HepG2 (cell line): ENCODE measurements around the gene SPTBN5. TPM values are rescaled to one million over a fixed set of nuclear protein-coding genes. Genes with fewer than 3 reads are reported as not detected.
A peak's percentile ranks its signal among the peaks of the same experiment; 100 is the strongest.

ENCODE experiments used
- ETV5 ChIP-seq: IDR thresholded peaks from 2 replicates; pipeline ENCODE4 v1.6.1; 2018; ENCODE audit warnings: missing biosample characterization, missing genetic modification reagents, inconsistent platforms, borderline replicate concordance
- IRF2 ChIP-seq: IDR thresholded peaks from 2 replicates; pipeline ENCODE4 v1.6.1; 2018; ENCODE audit warnings: missing genetic modification reagents, missing compliant biosample characterization
- MTF2 ChIP-seq: sonication (generic); formaldehyde crosslinking; IDR thresholded peaks from 2 replicates; pipeline ENCODE4 v1.5.0; 2020; ENCODE audit warnings: missing genetic modification reagents, borderline replicate concordance
- MXD1 ChIP-seq: sonication (generic); formaldehyde crosslinking; IDR thresholded peaks from 2 replicates; pipeline ENCODE4 v1.4.0; 2020; ENCODE audit warnings: mild to moderate bottlenecking, missing genetic modification reagents
- SAP130 ChIP-seq: IDR thresholded peaks from 2 replicates; pipeline ENCODE4 v1.6.1; 2016; ENCODE audit warnings: low read depth
- SMAD3 ChIP-seq: sonication (generic); formaldehyde crosslinking; IDR thresholded peaks from 2 replicates; pipeline ENCODE4 v1.4.0; 2020; ENCODE audit warnings: missing genetic modification reagents
- SMC3 ChIP-seq: IDR thresholded peaks from 2 replicates; pipeline ENCODE4 v1.6.1; 2011; ENCODE audit warnings: low read length, improper control_type of control experiment
- SRF ChIP-seq: IDR thresholded peaks from 2 replicates; pipeline ENCODE4 v1.6.1; 2011; ENCODE audit warnings: mild to moderate bottlenecking, low read depth, low read length, moderate library complexity
- ZNF318 ChIP-seq: sonication (generic); formaldehyde crosslinking; IDR thresholded peaks from 2 replicates; pipeline ENCODE4 v1.4.0; 2020; ENCODE audit warnings: mild to moderate bottlenecking, missing genetic modification reagents
- polyA plus RNA-seq, 8 experiments: library from polyadenylated mRNA; depleted of rRNA in 3 of 8; stranded (reverse) in 7 of 8; unstranded in 1 of 8; fragments of >200 nt; fragmentation: Illumina TruSeq in 4 of 8; extraction: Trizol in 4 of 8; gene quantifications; 2 replicates each; pipeline versions ENCODE4 v1.2.1 to v1.2.3, GENCODE V29; 2011 to 2016; ENCODE audit warnings: low read depth in 4 of 8, missing spikeins in 1 of 8, mixed read lengths in 1 of 8; ENCODE audit not compliant: insufficient read depth in 1 of 8
- total RNA-seq, 5 experiments: library from RNA; depleted of rRNA; stranded (reverse); fragments of >200 nt; fragmentation: Illumina TruSeq; extraction: Trizol; gene quantifications; 2 replicates each; pipeline ENCODE4 v1.2.3, GENCODE V29; 2016; ENCODE audit warnings: low read depth in 1 of 5
- TF ChIP-seq, protein P1 (sequence below): sonication (generic); formaldehyde crosslinking; IDR thresholded peaks from 2 replicates; pipeline ENCODE4 v1.5.0; 2020; ENCODE audit warnings: mild to moderate bottlenecking, missing genetic modification reagents, moderate library complexity
- TF ChIP-seq, protein P2 (sequence below): sonication (generic); formaldehyde crosslinking; IDR thresholded peaks from 2 replicates; pipeline ENCODE4 v1.4.0; 2020; ENCODE audit warnings: missing genetic modification reagents

Gene SPTBN5
- total and polyA plus RNA-seq, 2 of the 13 experiments (the other 11 are each of a cell fraction or from before 2014, with no cell fraction given) = 0.01 to 0.07 TPM

- TF ChIP-seq, protein P1, sequence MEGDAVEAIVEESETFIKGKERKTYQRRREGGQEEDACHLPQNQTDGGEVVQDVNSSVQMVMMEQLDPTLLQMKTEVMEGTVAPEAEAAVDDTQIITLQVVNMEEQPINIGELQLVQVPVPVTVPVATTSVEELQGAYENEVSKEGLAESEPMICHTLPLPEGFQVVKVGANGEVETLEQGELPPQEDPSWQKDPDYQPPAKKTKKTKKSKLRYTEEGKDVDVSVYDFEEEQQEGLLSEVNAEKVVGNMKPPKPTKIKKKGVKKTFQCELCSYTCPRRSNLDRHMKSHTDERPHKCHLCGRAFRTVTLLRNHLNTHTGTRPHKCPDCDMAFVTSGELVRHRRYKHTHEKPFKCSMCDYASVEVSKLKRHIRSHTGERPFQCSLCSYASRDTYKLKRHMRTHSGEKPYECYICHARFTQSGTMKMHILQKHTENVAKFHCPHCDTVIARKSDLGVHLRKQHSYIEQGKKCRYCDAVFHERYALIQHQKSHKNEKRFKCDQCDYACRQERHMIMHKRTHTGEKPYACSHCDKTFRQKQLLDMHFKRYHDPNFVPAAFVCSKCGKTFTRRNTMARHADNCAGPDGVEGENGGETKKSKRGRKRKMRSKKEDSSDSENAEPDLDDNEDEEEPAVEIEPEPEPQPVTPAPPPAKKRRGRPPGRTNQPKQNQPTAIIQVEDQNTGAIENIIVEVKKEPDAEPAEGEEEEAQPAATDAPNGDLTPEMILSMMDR (CRISPR knock-in tag) = peak; percentile 88
- TF ChIP-seq, protein P2, sequence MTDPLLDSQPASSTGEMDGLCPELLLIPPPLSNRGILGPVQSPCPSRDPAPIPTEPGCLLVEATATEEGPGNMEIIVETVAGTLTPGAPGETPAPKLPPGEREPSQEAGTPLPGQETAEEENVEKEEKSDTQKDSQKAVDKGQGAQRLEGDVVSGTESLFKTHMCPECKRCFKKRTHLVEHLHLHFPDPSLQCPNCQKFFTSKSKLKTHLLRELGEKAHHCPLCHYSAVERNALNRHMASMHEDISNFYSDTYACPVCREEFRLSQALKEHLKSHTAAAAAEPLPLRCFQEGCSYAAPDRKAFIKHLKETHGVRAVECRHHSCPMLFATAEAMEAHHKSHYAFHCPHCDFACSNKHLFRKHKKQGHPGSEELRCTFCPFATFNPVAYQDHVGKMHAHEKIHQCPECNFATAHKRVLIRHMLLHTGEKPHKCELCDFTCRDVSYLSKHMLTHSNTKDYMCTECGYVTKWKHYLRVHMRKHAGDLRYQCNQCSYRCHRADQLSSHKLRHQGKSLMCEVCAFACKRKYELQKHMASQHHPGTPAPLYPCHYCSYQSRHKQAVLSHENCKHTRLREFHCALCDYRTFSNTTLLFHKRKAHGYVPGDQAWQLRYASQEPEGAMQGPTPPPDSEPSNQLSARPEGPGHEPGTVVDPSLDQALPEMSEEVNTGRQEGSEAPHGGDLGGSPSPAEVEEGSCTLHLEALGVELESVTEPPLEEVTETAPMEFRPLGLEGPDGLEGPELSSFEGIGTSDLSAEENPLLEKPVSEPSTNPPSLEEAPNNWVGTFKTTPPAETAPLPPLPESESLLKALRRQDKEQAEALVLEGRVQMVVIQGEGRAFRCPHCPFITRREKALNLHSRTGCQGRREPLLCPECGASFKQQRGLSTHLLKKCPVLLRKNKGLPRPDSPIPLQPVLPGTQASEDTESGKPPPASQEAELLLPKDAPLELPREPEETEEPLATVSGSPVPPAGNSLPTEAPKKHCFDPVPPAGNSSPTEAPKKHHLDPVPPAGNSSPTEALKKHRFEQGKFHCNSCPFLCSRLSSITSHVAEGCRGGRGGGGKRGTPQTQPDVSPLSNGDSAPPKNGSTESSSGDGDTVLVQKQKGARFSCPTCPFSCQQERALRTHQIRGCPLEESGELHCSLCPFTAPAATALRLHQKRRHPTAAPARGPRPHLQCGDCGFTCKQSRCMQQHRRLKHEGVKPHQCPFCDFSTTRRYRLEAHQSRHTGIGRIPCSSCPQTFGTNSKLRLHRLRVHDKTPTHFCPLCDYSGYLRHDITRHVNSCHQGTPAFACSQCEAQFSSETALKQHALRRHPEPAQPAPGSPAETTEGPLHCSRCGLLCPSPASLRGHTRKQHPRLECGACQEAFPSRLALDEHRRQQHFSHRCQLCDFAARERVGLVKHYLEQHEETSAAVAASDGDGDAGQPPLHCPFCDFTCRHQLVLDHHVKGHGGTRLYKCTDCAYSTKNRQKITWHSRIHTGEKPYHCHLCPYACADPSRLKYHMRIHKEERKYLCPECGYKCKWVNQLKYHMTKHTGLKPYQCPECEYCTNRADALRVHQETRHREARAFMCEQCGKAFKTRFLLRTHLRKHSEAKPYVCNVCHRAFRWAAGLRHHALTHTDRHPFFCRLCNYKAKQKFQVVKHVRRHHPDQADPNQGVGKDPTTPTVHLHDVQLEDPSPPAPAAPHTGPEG (CRISPR knock-in tag) = no peak
- TF ChIP-seq IRF2 (CRISPR knock-in tag) = 0 out of 2 replicates have a peak, but pooled peaks have one; percentile 22
- 0 out of 2 replicates have a peak, but pooled peaks have one; percentile 39 for TF ChIP-seq SMAD3
- peak; percentile 19; the same call in 1 of the 2 replicates for TF ChIP-seq ETV5 (CRISPR knock-in tag)
- TF ChIP-seq MTF2 (CRISPR knock-in tag) = 0 out of 2 replicates have a peak, but pooled peaks have one; percentile 54
- TF ChIP-seq SRF = no peak
- TF ChIP-seq ZNF318 (CRISPR knock-in tag) = no peak
- TF ChIP-seq SAP130 (CRISPR knock-in tag) = 0 out of 2 replicates have a peak, but pooled peaks have one; percentile 16
- TF ChIP-seq SMC3 = peak; percentile 99
- 0 out of 2 replicates have a peak, but pooled peaks have one; percentile 24 for TF ChIP-seq MXD1 (CRISPR knock-in tag)
Measured at GRCh38 chr15:41811432-41812195, 82.2 kb downstream of the SPTBN5 start (continued).
